ENCODE measurements around the gene RGS4.

GRCh38 chr1:163066686-163067085 is 2.5 kb upstream of the RGS4 start:
- TF ChIP-seq ETS1 (IDR thresholded peaks at IDR 0.05) (no peak), POLR2AphosphoS5 (IDR thresholded peaks at IDR 0.05; ENCODE audit: low read depth) (no peak)
- TF ChIP-seq, protein P1, sequence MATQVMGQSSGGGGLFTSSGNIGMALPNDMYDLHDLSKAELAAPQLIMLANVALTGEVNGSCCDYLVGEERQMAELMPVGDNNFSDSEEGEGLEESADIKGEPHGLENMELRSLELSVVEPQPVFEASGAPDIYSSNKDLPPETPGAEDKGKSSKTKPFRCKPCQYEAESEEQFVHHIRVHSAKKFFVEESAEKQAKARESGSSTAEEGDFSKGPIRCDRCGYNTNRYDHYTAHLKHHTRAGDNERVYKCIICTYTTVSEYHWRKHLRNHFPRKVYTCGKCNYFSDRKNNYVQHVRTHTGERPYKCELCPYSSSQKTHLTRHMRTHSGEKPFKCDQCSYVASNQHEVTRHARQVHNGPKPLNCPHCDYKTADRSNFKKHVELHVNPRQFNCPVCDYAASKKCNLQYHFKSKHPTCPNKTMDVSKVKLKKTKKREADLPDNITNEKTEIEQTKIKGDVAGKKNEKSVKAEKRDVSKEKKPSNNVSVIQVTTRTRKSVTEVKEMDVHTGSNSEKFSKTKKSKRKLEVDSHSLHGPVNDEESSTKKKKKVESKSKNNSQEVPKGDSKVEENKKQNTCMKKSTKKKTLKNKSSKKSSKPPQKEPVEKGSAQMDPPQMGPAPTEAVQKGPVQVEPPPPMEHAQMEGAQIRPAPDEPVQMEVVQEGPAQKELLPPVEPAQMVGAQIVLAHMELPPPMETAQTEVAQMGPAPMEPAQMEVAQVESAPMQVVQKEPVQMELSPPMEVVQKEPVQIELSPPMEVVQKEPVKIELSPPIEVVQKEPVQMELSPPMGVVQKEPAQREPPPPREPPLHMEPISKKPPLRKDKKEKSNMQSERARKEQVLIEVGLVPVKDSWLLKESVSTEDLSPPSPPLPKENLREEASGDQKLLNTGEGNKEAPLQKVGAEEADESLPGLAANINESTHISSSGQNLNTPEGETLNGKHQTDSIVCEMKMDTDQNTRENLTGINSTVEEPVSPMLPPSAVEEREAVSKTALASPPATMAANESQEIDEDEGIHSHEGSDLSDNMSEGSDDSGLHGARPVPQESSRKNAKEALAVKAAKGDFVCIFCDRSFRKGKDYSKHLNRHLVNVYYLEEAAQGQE (IDR thresholded peaks at IDR 0.05; ENCODE audit: unreplicated experiment) = no peak
- TF ChIP-seq, protein P2, sequence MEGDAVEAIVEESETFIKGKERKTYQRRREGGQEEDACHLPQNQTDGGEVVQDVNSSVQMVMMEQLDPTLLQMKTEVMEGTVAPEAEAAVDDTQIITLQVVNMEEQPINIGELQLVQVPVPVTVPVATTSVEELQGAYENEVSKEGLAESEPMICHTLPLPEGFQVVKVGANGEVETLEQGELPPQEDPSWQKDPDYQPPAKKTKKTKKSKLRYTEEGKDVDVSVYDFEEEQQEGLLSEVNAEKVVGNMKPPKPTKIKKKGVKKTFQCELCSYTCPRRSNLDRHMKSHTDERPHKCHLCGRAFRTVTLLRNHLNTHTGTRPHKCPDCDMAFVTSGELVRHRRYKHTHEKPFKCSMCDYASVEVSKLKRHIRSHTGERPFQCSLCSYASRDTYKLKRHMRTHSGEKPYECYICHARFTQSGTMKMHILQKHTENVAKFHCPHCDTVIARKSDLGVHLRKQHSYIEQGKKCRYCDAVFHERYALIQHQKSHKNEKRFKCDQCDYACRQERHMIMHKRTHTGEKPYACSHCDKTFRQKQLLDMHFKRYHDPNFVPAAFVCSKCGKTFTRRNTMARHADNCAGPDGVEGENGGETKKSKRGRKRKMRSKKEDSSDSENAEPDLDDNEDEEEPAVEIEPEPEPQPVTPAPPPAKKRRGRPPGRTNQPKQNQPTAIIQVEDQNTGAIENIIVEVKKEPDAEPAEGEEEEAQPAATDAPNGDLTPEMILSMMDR (conservative IDR thresholded peaks at IDR 0.05; ENCODE audit: low read depth in 2 of 2) = no peak

Measured in GM23338 (cell line).